GM23248 (cell line): ENCODE data around the gene LRRC61.

Source experiments
- EZH2 ChIP-seq: fragments of 200-600 bp; sonication (generic); IDR thresholded peaks from 2 replicates; pipeline ENCODE4 v1.6.1; 2018; ENCODE audit warnings: antibody characterized with exemption, mild to moderate bottlenecking; ENCODE audit not compliant: insufficient read depth, poor library complexity, severe bottlenecking
- EZH2phosphoT487 ChIP-seq: fragments of 200-600 bp; sonication (generic); IDR thresholded peaks from 2 replicates; pipeline ENCODE4 v1.6.1; 2018; ENCODE audit warnings: antibody characterized with exemption, moderate library complexity, mild to moderate bottlenecking, low read depth; ENCODE audit not compliant: insufficient read depth

- TF ChIP-seq EZH2 (no peak), EZH2phosphoT487 (no peak)
These were observed 18.3 kb downstream of the LRRC61 start, which contains the start of gene RARRES2 for GRCh38 chr7:150341263-150342120.
